ENCODE results near the gene VSIG10.
"Not testable (repeated sequence)": the region's sequence is repeated elsewhere in the genome, so short reads cannot be mapped to it uniquely, and the experiment has no call there.

VSIG10 gene

DNA sequence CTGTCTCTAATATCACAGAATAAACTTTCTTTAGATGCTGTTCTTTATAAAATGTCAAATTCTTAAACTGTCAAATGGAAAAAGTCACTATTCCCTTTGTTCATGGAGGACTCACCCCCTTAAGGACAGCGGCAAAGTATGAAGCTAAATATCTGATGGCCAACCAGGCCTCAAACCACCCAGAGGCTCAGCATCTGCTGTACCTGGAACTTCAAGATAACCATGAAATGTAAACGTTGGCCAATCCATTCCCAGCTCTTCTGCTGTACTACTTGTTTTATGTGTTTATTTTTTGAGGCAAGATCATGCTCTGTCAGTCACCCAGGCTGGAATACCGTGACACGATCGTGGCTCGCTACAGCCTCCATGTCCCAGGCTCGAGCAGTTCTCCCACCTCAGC, 71.6 kb downstream of the VSIG10 start:
- DNase-seq, result no peak

DNA sequence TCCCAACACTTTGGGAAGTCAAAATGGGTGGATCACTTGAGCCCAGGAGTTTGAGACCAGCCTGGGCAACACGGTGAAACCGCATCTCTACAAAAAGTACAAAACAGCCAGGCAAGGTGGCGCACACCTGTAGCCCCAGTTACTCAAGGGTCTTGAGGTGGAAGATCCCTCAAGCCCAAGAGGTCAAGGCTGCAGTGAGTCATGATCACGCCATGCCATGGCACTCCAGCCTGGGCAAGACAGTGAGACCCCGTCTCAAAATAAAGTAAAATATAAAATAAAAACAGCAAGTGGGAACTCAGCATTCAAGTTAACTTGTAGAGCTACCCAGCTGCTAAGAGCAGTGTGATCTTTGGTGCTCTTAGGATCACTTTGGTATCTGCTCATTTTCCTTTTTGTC, 74.6 kb downstream of the VSIG10 start:
- no peak for DNase-seq

DNA sequence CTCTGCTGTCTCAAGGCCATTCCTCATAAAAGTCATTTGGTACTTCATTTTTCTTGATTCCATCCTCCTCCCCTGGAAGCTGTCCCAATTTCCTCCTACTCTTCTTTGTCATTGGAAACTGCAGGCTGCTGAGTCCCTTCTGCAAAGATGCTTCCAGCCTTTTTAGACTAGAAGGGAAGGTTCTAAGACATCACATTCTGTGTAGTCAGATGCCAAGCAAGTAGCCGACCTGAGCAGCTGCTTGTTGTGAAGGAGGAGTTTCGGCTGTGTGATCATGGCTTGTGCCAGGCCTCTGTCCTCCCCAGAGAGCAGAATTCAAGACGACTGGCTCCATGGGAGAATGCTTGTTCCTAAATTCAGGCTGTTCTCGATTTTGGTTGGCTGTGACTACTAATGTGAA, 78.6 kb downstream of the VSIG10 start:
- DNase-seq, result no peak

DNA sequence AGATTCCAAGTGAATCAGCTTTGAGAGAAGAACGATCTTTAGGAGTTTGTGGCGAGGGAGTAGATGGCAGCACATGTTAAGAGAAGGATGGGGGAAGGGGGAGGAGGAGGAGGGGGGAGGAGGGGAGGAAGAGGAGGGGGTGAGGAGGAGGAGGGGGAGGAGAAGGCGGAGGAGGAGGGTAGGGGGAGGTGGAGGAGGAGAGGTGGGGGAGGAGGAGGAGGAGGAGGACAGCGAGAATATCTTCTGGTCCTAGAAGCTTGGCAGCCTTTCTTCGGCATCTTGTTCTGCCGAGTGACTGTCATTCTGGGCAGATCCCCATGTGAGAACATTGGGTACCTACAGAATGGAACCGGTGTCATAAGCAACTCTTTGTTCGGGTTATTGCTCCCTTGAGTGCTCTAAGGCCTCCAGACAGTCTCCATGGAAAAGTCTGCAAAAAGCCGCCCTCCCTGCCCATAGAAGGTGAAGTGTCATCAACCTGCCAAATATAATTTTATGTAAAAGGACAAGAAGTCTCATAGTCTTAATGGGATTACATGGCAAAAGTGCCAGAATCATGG, 80.4 kb downstream of the VSIG10 start:
- DNase-seq, result no peak

DNA sequence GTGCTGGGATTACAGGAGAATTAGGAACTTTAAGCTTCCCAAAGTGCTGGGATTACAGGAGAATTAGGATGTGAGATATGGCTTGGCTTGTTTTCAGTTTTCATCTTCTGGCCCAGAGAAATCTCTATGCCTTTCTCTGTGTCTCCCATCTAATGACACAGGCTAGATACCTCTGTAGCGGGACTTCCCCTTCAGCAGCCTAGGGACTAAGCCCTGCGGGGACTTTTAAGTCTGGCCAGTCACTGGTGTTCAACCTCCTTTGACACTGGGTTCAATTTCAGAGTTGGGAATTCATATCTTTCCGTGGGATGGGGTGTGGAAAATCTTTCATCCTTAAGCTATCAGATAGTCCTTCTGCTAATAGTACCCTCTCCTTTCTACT, 81.1 kb downstream of the VSIG10 start:
- DNase-seq, result no peak

DNA sequence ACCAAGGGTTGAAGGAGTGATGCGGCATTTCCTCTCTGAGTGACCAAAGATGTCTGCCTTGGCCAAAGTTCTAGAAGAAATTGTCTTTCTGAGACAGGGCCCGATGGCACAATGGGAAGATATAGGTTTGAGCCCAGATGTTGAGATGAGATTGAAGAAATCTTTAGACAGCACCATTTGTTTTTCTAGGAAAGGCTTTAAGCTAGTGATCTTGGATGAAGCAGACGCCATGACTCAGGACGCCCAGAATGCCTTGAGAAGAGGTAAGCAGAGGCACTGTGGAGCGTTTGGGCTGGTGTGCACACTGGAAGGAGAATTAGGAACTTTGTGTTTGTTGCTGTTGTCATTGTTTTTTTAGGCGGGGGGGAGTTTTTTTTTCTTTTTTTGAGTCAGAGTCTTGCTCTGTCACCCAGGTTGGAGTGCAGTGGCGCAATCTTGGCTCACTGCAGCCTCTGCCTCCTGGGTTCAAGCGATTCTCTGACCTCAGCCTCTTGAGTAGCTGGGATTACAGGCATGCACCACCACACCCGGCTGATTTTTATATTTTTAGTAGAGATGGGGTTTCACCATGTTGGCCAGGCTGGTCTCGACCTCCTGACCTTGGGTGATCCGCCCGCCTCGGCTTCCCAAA, 81.6 kb downstream of the VSIG10 start:
- not testable (repeated sequence) for DNase-seq

DNA sequence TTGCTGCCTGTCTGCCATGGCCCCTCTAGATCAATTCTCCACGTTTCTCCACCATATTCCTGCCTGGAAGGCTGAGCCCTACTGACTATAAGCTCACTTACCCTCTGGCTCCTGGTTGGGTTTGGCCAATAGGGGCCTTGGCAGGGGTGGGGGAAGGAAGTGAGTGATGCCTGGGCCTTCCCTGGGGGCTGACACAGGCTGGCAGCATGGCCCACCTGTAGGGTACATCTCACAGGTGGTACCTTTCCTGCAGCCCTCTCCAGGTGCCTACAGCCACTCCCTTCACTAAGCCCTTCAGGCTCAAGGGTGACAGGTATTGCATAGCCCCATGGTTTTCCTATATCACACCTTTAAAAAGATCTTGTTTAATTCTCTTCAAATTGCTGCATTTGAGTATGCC, 83.8 kb downstream of the VSIG10 start:
- DNase-seq, result no peak

DNA sequence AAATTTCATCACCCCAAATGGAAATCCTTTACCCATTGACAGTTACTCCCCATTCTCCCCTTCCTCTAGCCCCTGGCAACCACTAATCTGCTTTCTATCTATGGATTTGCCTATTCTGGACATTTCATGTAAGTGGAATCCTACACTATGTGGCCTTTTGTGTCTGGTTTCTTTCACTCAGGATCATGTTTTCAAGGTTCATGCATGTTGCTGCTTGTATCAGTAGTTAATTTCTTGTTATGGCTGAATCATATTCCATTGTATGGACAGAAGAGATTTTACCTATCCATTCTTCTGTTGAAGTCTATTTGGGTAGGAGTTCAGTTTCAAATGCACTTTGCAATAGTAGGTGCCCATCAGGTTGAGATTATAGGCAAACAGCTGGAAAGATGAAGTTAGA, 85.9 kb downstream of the VSIG10 start:
- DNase-seq, result no peak

DNA sequence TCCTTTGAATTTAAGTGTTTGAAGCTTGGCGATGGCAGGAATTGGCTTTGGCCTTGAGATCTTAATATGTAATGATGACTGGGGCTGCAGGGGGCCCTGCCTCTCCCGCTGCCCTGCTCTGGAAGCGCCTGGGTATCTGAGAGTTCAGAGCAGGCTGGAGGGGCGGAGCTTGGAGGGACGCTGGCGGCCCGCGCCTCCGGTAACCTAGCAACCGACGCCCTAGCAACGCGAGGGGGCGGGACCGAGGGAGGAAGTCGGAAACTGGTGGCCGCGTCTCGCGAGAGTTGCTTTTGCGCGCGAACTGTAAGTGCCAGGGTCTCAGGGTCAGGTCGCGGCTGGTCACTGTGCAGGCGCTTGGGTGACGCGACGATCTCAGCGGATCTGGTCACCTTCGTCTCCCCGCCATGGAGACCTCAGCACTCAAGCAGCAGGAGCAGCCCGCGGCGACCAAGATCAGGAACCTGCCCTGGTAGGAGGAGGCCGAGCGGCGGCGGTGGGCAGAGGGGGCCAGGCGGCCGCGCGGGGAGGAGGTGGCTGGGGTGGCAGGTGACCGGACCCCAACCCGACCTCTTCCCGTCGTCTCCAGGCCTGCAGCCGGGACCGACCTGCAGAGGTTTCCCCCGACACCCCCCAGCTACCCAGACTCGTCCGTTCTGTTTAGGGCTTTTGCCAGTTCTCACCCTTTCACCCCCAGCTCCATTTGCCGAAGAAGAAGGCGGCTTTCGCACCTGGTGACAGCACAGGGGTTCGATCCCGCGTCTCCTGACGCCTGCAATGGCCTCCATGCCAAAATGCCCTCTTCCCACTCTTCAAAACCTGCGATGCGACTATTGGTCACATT, 87.2 kb downstream of the VSIG10 start, which contains the start of gene RFC5:
RFC5 (plus strand) TSS at position 280 of the 841 bp plus-strand sequence; CDS start at position 405, 125 bp downstream.
- DNase-seq, result peak; percentile 97

DNA sequence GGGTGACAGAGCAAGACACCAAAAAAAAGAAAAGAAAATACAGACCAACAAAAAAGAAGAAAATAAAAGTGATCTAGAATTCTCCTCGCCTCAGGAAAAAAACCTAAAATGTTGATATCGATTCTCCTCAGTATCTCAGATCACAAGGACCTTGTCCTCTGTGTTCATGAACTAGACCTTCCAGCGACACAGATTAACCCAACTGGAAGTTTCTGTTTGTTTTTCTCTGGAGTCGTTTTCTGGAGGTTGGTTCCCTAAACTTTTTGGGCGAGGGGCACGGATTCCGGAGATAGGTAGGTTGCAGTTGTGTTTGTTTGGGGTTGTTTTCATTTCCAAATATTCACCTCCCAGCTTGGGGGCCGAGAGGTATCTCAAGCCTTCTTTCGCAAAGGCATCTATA, 87.9 kb downstream of the VSIG10 start:
- no peak for DNase-seq

DNA sequence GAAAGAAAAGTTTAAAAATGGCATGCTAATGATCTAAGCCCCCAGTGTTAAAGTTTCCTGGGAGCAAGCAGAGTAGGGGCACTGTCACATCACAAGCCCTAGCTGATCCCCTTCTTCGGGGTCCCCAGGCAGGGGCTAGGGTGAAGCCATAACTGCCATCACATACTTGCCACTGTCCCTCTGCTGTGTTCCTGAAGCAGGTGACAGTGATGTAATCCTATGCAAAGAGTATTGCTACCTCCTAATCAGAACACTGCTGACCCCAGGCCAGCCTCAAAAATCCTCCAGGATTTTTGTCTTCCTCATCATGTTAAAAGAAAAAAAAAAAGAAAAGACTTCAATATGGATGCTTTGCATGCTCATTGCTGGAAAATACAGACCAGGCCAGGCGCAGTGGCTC, 88.5 kb downstream of the VSIG10 start:
- DNase-seq, result no peak

Data from CD4-positive, alpha-beta T cell treated with Interleukin-4 for 1 hour (primary cell).